Prostate gland (tissue), 2 donors: ENCODE results near the gene COX8A.

ENCODE experiments used
- POLR2A ChIP-seq: fragments of 450-650 bp; IDR thresholded peaks from one replicate; pipeline ENCODE4 v1.6.1; 2016; ENCODE audit warnings: antibody characterized with exemption, mild to moderate bottlenecking
- TF ChIP-seq, protein P1 (sequence below), 4 experiments: fragments of 200-600 bp in 2 of 4; fragments of 450-650 bp in 2 of 4; sonication (generic) in 2 of 4; IDR thresholded peaks; 1 replicate in 3 of 4; 2 replicates in 1 of 4; pipeline ENCODE4 v1.5.1; 2016 to 2019; ENCODE audit warnings: antibody characterized with exemption in 4 of 4, mild to moderate bottlenecking in 2 of 4, moderate library complexity in 2 of 4

DNA sequence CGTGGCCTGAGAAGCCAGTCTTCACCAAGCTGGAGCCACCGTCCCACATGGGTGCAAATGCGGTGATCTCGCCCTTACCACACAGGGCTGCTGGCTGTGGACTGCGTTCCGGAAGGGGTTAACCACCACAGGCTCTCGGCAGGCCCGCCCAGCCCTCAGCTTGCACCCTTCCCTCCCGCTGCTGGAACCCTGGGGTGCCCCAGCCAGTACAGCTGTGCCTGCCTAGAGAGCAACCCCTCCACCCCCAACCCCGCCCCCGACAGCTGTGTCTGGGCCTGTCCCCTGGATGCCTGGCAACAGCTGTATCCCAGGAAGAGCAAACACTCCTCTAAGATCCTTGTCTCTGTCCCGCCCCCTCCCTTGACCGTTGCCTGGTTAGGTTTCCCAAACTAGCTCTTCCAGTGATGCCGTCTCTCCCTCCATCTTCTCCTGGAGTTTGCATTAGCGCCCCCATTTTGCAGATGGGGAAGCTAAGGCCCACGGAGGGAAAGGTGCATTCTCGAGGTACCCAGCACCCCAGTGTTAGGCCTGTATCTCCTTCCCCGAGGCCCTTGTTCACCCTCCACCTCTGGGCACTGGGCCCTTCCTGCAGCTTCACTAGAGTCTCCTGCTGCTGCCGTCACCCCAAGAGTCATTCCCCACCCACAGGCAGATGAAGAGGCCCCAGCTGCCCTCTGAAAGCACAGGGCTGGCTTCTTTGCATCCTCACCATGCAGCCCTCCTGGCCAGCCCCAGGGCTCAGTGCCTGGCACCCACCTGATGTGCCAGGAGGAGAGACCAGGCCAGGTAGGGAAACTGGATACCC, 12.6 kb upstream of the COX8A start:
- no peak for TF ChIP-seq POLR2A
- TF ChIP-seq, protein P1, sequence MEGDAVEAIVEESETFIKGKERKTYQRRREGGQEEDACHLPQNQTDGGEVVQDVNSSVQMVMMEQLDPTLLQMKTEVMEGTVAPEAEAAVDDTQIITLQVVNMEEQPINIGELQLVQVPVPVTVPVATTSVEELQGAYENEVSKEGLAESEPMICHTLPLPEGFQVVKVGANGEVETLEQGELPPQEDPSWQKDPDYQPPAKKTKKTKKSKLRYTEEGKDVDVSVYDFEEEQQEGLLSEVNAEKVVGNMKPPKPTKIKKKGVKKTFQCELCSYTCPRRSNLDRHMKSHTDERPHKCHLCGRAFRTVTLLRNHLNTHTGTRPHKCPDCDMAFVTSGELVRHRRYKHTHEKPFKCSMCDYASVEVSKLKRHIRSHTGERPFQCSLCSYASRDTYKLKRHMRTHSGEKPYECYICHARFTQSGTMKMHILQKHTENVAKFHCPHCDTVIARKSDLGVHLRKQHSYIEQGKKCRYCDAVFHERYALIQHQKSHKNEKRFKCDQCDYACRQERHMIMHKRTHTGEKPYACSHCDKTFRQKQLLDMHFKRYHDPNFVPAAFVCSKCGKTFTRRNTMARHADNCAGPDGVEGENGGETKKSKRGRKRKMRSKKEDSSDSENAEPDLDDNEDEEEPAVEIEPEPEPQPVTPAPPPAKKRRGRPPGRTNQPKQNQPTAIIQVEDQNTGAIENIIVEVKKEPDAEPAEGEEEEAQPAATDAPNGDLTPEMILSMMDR (IDR thresholded peaks at IDR 0.05): no peak
